Measurements from ENCODE around the gene GGPS1. TPM values are rescaled to one million over a fixed set of nuclear protein-coding genes. Genes with fewer than 3 reads are reported as not detected.
"Not testable (repeated sequence)": the region's sequence is repeated elsewhere in the genome, so short reads cannot be mapped to it uniquely, and the experiment has no call there.

Gene GGPS1
- total and polyA plus RNA-seq, 8 donors: 7.0 to 37.6 (median 16.6) TPM

DNA sequence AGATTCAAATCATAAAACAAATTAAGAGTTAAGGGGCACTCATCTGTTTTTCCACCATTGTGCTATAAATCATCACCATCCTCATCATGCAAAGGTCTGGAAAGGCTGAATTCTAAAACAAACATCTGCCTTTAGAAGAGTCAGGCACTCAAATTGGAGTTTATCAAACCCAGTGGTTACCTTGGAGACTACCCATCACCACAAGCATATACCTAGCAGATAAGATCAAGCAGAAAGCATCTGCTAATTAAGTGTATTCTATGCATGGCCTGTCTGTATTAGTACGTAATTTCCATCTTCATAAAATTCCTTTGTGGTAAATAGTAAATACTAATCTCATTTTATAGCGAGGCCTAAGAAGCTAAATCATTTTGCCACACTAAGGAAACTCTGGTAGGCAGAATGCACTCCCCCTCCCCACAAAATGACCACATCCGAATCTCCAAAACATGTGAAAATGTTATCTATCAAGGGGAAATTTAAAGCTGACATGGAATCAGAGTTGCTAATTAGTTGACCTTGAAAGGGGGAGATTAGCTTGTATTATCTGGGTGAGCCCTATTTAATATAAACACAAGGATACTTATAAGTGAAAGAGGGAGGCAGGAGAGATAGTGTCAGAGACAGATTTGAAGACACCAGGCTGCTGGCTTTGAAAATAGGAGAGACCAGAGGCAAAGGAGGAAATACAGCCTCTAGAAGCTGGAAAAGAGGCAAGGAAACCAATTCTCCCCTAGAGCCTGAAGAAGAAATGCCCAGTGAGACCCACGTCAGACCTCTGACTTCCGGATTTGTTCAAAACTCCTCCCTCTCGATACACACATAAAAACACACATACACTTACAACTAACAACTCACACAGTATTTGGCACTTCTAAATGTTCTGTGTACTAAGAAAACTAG is 23.6 kb upstream of the GGPS1 start:
- DNase-seq: peak in 1 of 2 donors; percentile 64
- WGBS, 5 donors: 19 to 35% (median 27%) methylated on average over 6 of the region's 6 CpGs
- H3K36me3 ChIP-seq: no peaks in the 10 kb centered on the region
- no peaks in the 10 kb centered on the region for H3K9me3 ChIP-seq
- peak overlapping the region; percentile 39 to 64 (median 61) for H3K27ac ChIP-seq
- peaks cover 26 to 84% (median 56%) of the 10 kb centered on the region in 4 donors for H3K4me1 ChIP-seq
- TF ChIP-seq POLR2A (IDR thresholded peaks at IDR 0.05): no peak
- no peak for TF ChIP-seq EP300 (IDR thresholded peaks at IDR 0.05)
- no peak for TF ChIP-seq POLR2AphosphoS5 (IDR thresholded peaks at IDR 0.05)
- TF ChIP-seq, protein P1, sequence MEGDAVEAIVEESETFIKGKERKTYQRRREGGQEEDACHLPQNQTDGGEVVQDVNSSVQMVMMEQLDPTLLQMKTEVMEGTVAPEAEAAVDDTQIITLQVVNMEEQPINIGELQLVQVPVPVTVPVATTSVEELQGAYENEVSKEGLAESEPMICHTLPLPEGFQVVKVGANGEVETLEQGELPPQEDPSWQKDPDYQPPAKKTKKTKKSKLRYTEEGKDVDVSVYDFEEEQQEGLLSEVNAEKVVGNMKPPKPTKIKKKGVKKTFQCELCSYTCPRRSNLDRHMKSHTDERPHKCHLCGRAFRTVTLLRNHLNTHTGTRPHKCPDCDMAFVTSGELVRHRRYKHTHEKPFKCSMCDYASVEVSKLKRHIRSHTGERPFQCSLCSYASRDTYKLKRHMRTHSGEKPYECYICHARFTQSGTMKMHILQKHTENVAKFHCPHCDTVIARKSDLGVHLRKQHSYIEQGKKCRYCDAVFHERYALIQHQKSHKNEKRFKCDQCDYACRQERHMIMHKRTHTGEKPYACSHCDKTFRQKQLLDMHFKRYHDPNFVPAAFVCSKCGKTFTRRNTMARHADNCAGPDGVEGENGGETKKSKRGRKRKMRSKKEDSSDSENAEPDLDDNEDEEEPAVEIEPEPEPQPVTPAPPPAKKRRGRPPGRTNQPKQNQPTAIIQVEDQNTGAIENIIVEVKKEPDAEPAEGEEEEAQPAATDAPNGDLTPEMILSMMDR (IDR thresholded peaks at IDR 0.05): no peak
- H3K4me3 ChIP-seq: no peak overlapping the region
- no peaks in the 10 kb centered on the region for H3K27me3 ChIP-seq
- intact Hi-C loops (cut with DNase I; ENCODE audit: low total_unique reads): no loop called here

DNA sequence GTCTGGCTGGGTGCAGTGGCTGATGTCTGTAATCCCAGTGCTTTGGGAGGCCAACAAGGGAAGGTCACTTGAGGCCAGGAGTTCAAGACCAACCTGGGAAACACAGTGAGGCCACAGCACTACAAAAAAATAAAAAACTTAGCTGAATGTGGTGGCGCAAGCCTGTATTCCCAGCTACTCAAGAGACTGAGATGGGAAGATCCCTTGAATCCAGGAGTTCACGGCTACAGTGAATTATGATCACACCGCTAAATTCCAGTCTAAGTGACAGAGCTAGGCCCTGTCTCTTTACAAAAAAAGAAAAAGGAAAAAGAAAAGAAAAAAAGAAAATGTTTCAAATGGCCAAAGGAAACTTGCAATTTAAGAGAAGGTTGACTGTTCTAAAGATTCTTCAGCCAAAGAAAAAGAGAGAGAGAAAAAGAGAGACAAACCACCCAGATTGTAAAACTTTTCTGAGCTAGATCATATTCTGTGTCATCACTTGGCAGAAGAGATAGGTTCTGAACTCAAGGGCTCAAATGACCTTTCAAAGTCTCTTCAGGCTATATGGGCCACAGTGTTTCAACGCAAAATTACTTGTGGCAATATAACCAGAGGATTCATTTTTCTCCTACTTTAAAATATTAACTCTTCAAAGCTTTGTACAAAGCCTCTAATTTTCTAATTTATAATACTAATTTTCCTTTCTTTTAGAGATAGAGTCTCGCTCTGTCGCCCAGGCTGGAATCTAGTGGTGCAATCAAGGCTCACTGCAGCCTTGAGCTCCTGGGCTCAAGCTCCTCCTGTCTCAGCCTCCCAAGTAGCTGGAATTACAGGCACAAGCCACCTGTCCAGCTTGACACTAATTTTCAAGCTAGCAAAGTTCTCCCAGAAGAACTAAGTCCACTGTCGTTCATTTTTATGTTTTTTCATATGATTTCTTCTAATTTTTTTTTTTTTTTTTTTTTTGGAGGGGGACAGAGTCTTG is 20.9 kb upstream of the GGPS1 start:
- WGBS, 5 donors: 77 to 94% (median 86%) methylated on average over 7 of the region's 7 CpGs
- intact Hi-C loops (cut with DNase I; ENCODE audit: low total_unique reads): no loop called here

DNA sequence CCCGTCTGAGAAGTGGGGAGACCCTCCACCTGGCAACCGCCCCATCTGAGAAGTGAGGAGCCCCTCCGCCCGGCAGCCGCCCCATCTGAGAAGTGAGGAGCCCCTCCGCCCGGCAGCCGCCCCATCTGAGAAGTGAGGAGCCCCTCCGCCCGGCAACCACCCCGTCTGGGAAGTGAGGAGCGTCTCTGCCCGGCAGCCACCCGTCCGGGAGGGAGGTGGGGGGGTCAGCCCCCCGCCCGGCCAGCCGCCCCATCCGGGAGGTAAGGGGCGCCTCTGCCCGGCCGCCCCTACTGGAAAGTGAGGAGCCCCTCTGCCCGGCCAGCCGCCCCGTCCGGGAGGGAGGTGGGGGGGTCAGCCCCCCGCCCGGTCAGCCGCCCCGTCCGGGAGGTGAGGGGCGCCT is 19.2 kb upstream of the GGPS1 start:
- intact Hi-C loops (cut with DNase I; ENCODE audit: low total_unique reads); H3K27me3 ChIP-seq; H3K9me3 ChIP-seq; H3K4me3 ChIP-seq; H3K27ac ChIP-seq; DNase-seq; H3K36me3 ChIP-seq: not testable (repeated sequence)
- H3K4me1 ChIP-seq: peaks cover 32 to 83% (median 60%) of the 10 kb centered on the region in 4 donors
- 85 to 96% (median 94%) methylated on average over 4 to 29 of the region's 32 CpGs for WGBS, 5 donors

More for the DNA sequence above, 20.9 kb upstream of the GGPS1 start:
- H3K4me1 ChIP-seq: peaks cover 20 to 83% (median 58%) of the 10 kb centered on the region in 4 donors
- H3K36me3 ChIP-seq: peaks cover 0 to 10% (median 0%) of the 10 kb centered on the region in 4 donors
- H3K9me3 ChIP-seq: no peaks in the 10 kb centered on the region
- no peak overlapping the region for H3K4me3 ChIP-seq
- H3K27ac ChIP-seq: no peak overlapping the region
- H3K27me3 ChIP-seq: no peaks in the 10 kb centered on the region
- DNase-seq: no peak
- TF ChIP-seq, protein P1 (IDR thresholded peaks at IDR 0.05): no peak
- TF ChIP-seq POLR2A (IDR thresholded peaks at IDR 0.05) (no peak), POLR2AphosphoS5 (IDR thresholded peaks at IDR 0.05) (no peak), EP300 (IDR thresholded peaks at IDR 0.05) (no peak)

DNA sequence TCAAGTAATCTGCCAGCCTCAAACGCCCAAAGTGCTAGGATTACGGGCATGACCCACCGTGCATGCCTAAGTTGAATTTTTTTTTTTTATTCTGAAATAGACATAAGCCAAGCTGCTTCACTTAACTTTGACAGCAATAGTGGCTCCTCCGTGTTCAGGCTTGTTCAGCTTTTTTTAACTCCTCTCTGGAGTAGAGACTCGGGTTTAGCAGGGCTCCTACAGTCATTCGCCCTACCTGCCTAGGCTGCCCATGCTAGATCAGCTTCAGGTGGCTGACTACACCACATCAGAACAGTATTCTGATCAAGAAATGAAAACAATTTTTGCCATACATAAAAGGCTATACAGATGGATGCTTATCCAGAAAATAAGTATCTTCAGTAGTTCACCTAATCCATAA is 15.1 kb upstream of the GGPS1 start:
- no peak for DNase-seq
- no peaks in the 10 kb centered on the region for H3K9me3 ChIP-seq
- H3K27ac ChIP-seq: peak overlapping the region in 1 of 5 donors; percentile 20
- H3K4me3 ChIP-seq: no peak overlapping the region
- H3K27me3 ChIP-seq: no peaks in the 10 kb centered on the region
- intact Hi-C loops (cut with DNase I; ENCODE audit: low total_unique reads): no loop called here
- TF ChIP-seq, protein P1 (IDR thresholded peaks at IDR 0.05): no peak
- no peak for TF ChIP-seq EP300 (IDR thresholded peaks at IDR 0.05)
- TF ChIP-seq POLR2AphosphoS5 (IDR thresholded peaks at IDR 0.05): no peak
- no peak for TF ChIP-seq POLR2A (IDR thresholded peaks at IDR 0.05)
- H3K4me1 ChIP-seq: peaks cover 16 to 76% (median 57%) of the 10 kb centered on the region in 4 donors
- H3K36me3 ChIP-seq: peaks cover 0 to 12% (median 3%) of the 10 kb centered on the region in 4 donors
- 59 to 66% (median 65%) methylated on average over 6 of the region's 6 CpGs for WGBS, 5 donors
